GM19468 (cell line): ENCODE measurements around the gene UNC5B.
"Not testable (repeated sequence)": the region's sequence is repeated elsewhere in the genome, so short reads cannot be mapped to it uniquely, and the experiment has no call there.

ENCODE experiments used
- ATAC-seq: cut with Tn5 transposase; IDR thresholded peaks from one replicate; pipeline ENCODE4 v1.9.1; 2021; ENCODE audit warnings: mild to moderate bottlenecking, moderate library complexity, moderate number of reproducible peaks; ENCODE audit not compliant: unreplicated experiment; ENCODE audit errors: extremely low read depth

Gene UNC5B

DNA sequence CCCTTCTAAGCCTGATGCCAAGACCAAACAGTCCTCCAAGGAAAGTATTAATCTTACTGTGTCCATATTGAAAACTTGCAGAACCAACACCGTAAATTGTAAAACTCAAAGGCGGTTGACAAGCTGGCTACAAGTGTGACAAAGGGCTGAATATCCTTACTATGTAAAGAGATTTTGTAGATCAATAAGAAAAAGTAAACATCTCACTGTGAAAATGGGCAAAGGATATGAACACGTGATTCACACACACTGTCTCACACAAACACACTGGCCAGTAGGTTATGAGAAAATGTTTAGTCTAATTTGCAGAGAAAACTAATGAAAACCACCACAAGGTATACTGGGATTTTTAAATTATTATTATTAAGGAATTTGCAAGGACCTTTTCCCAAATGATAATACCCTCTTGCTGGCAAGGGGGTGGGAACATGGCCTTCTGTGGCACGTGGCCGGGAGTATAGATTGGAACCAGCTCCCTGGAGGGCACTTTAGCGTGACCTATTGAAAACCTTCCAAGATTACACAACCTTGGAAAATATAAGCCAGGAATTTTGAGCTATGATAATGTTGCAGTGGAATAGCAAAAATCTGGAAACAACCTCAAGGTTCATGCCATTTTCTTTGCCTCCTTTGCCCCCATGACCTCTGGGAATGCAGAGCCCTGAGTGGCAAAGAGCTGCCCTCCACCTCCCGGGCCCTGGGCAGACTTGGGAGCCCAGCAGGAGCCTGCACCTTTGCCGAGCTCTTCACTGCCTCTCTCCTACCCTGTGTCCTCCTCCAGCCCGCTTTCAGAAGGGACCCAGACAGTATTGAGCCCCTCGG, 80.5 kb downstream of the UNC5B start:
- ATAC-seq, result no peak

DNA sequence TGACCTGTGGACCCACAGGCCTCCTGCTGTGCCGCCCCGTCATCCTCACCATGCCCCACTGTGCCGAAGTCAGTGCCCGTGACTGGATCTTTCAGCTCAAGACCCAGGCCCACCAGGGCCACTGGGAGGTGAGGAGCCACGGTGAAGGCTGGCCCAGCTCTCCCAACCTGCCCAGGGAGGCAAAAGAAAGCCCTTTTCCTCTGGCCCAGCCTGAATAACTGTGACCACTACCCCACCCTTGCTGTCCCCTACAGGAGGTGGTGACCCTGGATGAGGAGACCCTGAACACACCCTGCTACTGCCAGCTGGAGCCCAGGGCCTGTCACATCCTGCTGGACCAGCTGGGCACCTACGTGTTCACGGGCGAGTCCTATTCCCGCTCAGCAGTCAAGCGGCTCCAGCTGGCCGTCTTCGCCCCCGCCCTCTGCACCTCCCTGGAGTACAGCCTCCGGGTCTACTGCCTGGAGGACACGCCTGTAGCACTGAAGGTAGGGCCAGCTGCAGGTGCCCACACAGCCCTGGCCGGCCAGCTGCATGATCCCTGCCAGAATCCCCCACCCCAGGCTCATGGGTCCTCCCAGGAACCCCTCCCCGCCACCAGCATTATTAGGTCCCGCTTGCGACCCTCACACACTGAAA, 81.2 kb downstream of the UNC5B start:
- ATAC-seq, result no peak

DNA sequence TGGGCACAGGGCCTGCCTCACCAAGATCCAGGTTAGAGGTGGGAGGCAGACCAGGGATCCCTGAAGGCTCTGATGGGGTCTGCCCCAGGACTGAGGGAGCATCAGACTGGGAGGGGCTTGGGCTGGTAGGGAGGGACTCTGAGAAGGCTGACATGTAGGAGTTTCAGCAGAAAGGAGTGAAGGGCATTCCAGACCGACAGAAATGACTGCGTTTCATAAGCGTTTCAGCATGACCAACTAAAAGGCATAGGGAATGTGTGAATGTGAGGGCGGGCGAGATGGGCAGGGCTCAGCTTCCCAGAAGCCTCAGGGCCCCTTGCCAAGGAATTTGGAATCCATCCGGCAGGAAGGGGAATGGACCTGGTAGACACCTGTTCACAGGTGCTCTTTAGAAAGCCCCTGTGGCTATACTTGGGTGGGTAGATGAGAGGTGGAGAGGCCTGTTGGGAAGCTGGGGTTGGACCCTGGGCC, 81.8 kb downstream of the UNC5B start:
- no peak for ATAC-seq

DNA sequence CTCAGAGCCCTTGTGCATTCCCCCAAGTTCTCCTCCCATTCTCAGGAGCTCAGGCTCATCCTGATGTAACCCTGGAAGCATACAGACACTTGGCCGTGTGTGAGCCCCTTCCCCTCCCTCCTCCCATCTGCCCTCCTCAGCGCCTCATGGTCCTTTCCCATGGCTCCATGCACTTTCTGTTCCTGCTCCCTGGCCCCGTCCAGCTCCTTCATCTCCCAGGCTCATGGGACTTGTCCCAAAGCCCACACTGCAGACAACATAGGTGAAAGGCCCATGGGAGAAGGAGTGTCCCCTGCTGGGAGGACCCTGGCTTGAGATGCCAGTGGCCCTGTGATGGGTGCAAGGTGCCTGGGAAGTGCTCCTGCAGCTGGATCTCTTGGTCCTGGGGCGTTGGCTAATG, 82.5 kb downstream of the UNC5B start:
- no peak for ATAC-seq

DNA sequence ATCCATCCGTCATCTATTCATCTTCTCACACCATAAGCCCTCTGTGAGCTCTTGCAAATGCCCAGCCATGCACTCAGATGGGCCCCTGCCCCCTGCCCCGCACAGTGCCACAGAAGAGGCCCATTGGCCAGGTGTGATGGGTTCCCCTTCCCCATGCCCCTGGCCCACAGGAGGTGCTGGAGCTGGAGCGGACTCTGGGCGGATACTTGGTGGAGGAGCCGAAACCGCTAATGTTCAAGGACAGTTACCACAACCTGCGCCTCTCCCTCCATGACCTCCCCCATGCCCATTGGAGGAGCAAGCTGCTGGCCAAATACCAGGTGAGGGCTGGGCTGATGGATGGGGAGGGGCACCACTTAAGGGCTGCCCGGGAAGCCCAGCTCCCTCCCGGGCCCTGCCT, 83.3 kb downstream of the UNC5B start:
- no peak for ATAC-seq

DNA sequence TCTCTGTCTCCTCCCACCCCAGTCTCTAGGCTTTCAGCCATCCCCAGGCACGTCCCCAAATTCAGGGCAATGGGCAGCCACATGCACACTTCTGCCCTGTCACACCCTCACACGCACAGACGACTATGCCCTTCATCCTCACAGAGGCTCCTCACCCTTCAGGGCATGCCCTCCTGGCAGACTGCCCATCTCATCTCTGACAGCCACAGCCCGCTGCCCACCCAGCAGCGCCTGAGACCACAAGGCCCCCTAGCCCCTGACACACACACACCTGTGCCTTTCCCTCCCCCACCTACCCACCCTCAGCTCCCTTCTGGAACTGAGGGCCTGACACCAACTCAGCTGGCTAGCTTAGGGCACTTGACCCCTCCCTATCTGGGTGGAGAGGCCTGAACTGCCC, 83.7 kb downstream of the UNC5B start:
- ATAC-seq, result no peak

DNA sequence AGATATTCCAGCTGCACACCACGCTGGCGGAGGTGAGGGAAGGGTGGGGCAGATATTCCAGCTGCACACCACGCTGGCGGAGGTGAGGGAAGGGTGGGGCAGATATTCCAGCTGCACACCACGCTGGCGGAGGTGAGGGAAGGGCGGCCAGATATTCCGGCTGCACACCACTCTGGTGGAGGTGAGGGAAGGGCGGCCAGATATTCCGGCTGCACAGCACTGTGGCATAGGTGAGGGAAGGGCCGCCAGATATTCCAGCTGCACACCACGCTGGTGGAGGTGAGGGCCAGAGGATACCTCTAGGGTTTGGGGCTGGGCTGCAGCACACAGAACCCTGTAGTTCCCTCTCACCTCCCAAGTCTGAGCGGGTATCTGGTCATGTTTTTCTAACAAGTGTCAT, 84.4 kb downstream of the UNC5B start:
- ATAC-seq, result not testable (repeated sequence)

DNA sequence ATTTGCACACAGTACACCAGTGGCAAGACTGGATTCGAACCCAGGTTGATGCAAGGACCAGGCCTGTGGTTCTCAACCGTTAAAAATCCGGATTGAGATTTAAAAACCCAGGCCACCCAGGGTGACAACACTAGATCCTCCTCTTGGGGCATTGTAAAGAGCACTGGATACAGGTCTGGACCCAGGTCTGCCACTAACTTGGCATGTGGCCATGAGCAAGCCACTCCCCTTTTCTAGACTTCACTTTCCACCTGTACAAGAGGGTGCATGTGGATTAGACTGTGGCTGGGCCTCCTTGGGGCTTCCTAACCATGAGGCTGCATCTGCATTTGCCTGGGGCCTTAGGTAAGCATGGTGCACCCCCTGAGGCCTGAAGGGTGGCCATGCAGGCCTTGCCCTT, 85.0 kb downstream of the UNC5B start:
- ATAC-seq, result no peak

DNA sequence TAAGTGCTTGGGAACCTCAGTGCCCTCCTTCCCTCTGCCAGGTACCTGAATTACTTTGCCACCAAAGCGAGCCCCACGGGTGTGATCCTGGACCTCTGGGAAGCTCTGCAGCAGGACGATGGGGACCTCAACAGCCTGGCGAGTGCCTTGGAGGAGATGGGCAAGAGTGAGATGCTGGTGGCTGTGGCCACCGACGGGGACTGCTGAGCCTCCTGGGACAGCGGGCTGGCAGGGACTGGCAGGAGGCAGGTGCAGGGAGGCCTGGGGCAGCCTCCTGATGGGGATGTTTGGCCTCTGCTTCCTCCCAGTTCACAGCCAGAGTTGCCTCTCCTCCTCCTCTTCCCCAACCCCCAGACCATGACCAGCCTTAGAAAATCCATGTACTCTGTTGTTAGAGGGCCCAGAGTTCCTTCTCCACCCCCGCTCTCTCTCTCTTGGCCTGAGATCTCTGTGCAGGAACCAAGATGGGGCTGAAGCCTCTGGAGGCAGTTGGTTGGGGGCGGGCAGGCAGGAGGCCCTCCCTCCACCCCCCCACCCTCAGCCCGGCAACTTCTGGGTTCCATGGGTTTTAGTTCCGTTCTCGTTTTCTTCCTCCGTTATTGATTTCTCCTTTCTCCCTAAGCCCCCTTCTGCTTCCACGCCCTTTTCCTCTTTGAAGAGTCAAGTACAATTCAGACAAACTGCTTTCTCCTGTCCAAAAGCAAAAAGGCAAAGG, 86.9 kb downstream of the UNC5B start:
- no peak for ATAC-seq

DNA sequence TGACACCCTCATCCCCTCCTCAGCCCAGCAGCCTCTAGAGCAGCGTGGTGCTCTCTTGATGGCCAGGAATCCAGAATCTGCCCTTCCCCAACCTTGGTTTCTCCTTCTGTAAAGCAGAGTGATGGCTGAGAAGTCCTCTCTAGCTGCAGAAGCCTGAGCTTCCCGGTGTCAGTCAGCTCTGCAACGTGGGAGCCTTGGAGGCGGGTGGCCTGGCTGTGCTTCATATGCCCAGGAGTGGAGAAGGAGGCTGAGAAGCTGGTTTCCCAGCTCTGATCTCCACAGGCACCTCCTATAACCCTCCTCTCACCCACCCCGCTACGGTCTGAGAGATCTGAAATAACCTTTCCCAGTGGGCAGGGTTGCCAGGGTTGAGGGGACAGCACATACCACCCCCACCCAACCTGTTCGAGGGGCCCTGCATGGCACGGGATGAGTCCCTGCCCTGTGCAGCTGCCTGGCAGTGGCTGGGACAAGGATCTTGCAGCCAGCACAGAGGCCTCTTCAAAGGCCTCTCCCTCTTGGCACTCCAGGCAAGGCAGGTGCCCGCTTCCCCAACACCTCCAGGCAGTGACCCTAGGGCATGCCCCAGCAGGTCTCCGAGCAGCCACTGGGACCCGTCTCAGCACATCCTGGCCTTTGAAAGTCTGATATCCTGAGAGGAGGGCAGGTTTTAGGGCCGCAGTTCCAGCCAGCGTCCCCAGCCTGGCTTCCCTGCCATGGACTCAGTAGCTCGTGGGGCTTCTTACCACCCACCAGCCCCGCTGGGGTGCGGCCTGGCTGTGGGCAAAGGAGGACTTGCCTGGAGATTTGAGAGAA, 88.4 kb downstream of the UNC5B start:
- no peak for ATAC-seq

DNA sequence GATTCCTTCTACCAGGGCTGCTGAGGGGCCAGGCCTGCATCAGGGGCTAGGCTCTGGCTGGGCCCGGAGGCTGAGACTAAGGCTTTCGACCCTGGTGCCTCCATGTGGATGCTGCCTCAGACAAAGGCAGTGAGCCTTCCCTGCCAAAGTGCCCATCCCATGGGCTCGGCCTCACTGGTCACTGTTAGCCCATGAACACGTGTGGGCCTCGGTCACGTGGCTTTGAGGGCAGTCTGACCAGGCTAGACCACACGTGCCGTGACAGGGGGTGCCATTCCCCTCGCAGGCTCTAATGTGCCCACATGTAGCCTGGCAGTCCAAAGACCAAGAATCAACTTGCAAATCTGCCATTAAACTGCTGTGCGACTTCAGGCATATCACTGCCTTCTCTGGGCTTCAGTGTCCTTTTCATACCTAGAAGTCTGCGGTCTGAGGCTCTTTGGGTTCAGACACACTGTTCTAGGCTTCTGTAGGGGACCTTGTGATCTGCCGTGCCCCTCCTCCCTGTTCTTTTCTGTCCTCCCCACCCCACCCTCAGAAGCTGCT, 89.1 kb downstream of the UNC5B start:
- ATAC-seq, result no peak

DNA sequence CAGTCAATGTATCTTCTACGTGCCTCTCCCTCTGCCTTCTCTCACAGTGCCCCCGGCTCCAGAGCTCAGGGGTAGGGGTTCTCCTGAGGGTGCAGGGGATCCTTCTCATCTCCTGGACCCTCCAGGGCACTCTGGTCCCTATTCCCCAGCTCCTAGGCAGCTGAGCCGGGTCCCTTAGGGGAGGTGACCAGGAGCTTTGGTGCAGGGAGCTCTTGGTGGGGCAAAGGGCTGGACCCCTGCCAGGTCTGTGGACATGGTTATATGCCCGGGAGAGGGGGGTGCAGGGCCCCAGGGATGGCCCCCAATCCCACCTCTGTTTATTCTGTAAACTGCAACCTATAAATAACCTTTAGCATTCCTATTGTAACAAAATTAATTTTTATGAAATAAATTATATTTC, 90.1 kb downstream of the UNC5B start:
- no peak for ATAC-seq

DNA sequence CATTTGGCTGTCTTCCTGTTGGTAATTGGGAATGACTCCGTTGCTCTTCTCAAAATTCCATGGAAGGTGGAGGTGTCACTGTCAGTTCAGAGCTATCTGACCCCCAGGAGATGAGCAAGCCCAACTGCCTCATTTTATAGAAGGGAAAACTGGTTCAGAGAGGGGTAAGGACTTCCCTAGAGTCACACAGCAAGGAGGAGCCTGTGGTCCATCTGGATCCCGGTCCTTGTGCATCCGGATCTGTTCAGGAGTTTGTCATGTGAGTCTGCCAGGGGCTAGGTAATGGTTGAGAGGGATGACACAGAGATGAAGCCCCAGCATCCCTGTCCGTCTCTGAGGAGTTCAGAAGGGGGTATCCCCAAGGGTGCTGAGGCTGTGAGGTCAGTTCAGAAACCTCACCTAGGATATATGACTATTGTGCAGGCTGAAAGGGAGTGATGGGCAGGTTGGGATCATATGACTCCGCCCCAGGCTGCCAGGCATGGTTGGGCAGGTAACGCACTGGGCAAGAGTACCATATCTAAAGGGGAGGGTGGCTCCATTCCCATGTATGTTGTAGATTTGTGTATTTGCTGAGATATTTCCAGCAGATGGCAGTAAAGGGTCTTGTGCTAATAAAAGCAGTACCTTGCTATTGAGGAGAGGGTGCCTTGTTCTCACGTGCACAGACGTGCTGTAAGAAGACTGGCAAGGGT, 90.7 kb downstream of the UNC5B start:
- ATAC-seq, result no peak

DNA sequence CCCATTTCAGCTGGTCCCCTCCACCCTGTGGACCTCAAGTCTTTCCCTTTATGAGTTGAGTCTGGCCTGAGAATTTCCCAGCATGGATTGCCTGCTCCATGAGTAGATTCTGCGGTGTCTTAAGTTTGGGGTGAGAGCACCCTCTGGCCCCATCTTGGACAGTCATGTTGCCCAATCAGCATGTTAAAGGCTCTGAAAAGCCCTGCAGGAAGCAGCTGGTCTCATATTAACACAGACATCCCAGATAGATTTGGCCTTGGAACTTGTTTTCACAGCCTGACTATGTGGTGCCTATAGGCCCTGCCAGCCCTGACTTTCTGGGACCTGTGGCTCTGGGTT, 91.2 kb downstream of the UNC5B start:
- no peak for ATAC-seq

DNA sequence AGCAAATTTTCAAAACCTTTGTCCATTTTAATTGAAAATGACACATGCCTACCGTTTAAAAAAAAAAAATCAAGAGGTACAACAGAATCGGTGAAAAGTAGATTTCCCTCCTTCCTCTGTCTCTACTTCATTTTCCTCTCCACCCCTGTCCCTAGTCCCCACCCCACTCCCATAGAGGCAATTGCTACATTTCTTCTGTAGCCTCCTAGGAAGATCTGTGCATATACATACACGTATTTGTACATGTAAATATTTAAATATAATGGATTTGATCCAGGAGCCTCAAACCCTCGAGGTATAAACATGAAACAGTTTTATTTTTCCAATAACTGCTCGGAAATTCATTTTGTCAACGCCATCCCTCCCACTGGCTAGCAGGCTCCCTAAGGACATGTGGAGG, 92.5 kb downstream of the UNC5B start:
- no peak for ATAC-seq

DNA sequence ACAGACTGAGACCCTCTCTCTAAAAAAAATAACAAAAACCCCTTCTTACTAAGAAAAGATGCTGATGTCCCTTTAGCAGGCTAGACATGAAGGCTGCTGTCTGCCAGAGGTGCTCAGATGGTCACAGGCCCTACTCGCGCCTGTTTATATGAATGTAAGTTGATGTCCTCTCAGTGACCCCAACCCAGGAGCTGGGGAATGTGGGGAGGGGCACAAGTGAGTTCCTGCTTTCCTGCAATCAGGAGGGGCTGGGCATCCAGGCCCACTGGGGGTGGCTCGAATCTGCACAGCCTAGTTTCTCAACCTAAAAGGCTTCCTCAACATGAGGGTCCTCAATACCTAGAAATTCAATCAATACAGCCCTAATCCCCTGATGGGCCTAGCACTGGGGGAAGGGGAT, 94.6 kb downstream of the UNC5B start:
- ATAC-seq, result no peak

DNA sequence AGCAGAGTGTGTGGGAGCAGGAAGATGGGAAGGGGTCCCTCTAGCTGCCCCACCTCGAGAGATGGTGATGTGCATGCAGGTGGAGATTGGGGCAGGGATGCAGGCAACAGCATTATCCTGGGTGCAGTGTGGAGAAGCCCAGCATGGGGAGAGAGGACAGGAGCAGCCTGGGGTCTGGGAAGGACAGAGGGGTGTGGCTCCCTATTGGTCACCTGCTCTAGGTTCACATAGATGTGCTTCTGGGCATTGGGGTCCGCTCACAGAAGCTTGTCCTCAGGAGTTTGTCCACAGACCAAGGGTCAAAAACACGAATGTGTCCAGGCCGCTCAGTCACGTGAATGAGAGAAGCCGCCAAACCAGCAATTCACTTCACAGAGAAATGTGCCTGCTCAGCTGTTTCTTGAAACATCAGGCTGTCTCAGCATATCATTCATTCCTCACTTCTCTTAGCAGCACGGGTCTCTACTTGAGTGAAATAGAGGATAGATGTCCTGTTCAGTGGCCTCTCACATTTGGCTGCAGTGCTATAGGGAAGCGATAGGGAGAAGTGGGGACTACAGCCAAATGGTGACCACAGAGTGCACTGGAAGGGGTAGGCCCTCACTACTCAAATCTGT, 95.2 kb downstream of the UNC5B start:
- no peak for ATAC-seq

DNA sequence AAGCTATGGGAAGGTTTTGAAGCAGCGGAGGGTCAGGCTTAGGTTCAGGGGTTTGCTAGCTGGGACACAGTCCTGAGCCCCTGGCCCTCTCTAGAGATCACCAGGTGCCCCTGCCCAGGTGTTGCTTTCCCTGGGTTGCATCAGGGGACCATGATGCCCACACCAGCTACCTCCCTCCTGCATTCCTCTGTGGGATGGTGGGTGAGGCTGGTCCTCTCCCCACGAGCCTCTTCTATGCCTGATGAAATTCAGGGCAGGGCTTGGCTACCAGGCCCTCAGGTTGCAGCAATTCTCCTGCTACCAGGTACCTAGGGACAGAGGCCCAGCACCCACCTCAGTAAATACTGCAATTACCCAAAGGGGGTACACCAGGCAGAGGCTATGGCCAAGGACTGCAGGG, 95.9 kb downstream of the UNC5B start:
- ATAC-seq, result no peak

DNA sequence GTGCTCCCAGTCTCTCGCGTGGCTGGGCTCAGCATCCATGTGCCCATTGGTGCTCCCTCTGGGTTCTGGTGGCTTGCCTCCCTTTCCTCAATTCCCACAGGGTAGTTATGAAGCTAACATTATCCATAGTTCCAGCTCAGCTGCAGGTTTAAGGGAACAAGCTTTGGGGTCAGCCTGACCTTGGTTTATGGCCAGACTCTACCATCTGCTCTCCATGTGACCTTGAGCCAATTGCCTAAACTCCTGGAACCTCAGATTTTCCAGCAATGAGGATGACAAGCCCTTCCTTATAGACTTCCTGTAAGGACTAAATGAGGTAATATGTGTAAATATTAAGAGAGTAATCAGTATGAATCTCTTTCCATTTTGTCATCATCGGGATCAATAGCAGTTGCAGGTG, 96.6 kb downstream of the UNC5B start:
- no peak for ATAC-seq
